SW480 (cell line): ENCODE results near the gene SPATS2.
A peak's percentile ranks its signal among the peaks of the same experiment; 100 is the strongest.
"Not testable (repeated sequence)": the region's sequence is repeated elsewhere in the genome, so short reads cannot be mapped to it uniquely, and the experiment has no call there.

Source experiments
- DNase-seq: peaks from one replicate; pipeline ENCODE4 v3.0.0-alpha.2; 2016; ENCODE audit warnings: low spot score

The SPATS2 gene

DNA sequence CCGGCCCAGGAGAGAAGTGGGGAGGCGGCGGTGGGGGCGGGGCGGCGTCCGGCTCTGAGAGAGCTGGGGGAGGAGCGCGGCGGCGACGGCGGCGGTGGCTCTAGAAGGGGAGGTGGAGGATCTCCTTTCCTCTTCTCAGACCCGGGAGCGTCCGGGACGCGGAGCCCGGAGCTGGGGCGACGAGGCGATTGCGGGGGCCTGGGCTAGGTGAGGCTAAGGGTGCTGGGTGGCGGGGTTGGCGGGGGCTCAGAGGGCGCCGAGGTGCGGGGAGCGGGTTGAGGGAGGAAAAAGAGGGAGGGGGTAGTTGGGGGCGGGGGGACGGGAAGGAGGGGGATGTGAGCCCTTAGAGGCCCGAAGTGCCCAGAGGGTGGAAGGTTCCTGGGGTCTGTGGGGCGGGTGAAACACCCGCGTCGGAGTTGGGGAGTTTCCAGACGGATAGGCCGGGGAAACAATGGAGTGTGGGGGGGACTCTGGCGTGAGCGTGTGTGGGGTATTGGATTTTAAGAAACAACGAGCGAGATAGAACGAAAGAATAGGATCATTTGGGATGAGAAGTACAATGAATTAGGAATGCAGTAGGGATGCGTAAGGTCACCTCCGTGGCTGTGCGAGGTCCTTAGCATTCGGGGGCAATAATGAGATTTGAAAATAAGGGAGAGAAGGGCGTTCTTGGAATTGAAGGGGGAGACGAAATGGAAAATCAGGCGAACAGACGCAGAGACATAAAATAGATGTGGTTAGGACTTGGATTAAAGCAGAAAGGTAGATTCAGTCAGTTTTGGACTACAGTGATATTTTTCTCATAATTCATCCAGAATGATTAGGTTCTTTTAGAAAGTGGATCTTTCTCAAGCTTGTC, at the start of gene SPATS2:
Gene SPATS2, plus strand, starts transcription at position 82 of the 859 bp plus-strand sequence. CDS start 93,551 bp downstream, outside the sequence.
- peak; percentile 47 for DNase-seq

DNA sequence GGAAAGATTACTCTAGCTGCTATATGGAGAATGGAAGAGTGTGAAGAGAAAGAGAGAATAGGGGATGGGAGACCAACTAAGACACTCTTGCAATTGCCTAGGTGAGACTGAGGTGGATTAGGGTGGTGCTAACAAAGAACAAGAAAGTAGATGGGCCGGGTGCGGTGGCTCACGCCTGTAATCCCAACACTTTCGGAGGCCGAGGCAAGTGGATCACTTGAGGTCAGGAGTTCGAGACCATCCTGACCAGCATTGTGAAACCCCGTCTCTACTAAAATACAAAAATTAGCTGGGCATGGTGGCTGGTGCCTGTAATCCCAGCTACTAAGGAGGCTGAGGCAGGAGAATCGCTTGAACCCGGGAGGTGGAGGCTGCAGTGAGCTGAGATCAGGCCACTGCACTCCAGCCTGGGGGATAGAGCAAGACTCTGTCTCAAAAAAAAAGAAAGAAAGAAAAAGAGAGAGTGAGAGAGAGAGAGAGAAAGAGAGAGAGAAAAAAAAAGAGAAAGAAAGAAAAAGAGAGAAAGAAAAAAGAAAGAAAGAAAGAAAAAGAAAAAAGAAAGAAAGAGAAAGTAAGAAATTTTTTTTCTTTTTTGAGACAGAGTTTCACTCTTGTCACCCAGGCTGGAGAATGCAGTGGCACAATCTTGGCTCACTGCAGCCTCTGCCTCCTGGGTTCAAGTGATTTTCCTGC, 46.7 kb upstream of the SPATS2 start:
- DNase-seq = not testable (repeated sequence)

DNA sequence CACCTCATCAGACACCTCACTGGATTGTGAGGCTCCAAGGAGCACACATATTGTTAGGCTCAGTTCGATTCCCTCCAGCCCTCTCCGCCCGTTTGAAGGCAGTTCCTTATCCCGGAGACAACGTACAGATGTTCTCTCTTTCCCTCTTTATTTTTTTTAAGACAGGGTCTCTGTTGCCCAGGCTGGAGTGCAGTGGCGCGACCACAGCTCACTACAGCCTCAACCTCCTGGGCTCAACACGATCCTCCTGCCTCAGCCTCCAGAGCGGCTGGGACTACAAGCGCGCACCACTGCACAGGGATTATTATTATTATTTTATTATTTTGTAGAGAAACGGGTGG, 44.9 kb upstream of the SPATS2 start:
- no peak for DNase-seq

GRCh38 chr12:49322708-49323523, 44.3 kb upstream of the SPATS2 start, which contains the start of gene TROAP:
TSS of gene TROAP (plus strand) at chr12:49323255. CDS start at chr12:49323609, 354 bp downstream.
- DNase-seq = peak; percentile 97

GRCh38 chr12:49323524-49324097, 43.7 kb upstream of the SPATS2 start:
- no peak for DNase-seq

DNA sequence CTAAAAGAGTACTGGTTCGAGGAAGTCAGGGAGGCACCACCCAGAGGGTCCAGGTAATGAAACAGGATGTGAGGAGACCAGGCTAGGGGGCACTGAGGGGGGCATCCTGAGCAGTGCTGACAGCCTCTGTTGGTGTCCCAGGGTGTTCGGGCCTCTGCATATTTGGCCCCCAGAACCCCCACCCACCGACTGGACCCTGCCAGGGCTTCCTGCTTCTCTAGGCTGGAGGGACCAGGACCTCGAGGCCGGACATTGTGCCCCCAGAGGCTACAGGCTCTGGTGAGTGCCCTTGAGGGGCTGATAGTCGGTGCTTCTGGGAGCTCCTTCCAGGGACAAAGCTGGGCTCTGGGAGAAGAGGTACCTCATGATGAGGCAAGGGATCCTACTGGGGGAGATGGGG, 41.7 kb upstream of the SPATS2 start:
- no peak for DNase-seq

DNA sequence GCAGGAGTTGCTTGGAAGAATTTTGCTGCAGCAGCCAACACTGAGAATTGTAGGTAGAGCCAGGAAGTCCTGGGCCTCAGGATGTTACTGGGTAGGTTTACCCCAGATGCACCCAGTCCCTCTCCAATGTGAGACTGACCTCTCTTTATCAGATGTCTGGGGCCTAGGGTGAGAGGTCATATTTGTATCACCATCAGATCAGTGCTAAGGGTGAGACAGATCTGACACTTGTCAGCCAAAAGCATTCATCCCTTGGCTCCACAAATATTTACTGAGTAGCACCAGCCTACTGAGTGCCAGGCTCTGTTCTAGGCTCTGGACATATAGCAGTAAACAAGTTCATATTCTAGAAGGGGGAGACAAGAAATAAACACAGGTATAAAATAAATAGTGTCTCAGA, 39.9 kb upstream of the SPATS2 start:
- DNase-seq = no peak

DNA sequence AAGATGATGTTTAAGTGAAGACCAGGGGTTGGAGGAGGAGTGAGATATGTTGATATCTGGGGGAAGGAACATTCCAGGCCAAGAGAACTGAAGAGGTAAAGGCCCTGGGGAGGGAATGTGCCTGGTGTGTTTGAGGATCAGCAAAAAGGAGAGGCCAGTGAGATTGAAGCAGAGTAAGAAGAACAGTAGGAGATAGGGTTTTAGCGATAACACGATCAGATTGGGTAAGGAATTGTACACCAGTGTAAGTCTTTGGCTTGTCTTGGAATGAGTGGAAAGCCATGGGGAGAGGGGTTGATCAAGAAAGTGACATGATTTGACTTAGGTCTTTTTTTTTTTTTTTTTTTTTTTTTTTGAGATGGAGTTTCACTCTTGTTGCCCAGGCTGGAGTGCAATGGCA, 39.4 kb upstream of the SPATS2 start:
- DNase-seq = no peak

GRCh38 chr12:49328816-49329215, 38.4 kb upstream of the SPATS2 start:
- DNase-seq = no peak

GRCh38 chr12:49330032-49330619, 37.1 kb upstream of the SPATS2 start:
- DNase-seq = no peak

- no peak for DNase-seq
Observed at GRCh38 chr12:49330631-49331379, 36.5 kb upstream of the SPATS2 start.

- peak; percentile 77 for DNase-seq
Observed at GRCh38 chr12:49331380-49332222, 35.7 kb upstream of the SPATS2 start.

GRCh38 chr12:49332441-49332861, 34.8 kb upstream of the SPATS2 start:
- no peak for DNase-seq

DNA sequence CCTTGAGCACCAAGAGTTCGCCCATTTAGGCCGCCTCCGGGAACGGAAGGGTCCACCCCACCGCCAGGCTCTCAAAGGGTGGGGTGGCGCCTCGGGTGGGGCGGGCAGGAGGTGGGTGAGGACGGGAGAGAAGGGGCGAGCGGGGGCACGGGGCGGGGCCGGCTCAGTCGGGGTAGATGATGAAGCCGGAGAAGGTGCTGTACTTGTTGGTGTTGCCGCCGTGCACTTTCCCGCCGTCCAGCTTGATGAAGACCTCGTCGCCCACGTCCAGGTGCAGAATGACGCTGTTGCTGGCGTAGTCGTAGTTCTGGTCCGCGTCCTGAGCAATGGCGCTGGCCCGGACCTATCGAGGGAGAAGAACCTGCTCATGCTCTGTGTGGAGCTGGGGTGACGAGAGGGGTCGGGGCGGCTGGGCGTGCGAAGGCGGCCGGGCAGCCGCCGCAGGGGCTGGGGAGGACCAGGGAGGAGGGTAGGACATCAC, 34.3 kb upstream of the SPATS2 start:
- DNase-seq = no peak

DNA sequence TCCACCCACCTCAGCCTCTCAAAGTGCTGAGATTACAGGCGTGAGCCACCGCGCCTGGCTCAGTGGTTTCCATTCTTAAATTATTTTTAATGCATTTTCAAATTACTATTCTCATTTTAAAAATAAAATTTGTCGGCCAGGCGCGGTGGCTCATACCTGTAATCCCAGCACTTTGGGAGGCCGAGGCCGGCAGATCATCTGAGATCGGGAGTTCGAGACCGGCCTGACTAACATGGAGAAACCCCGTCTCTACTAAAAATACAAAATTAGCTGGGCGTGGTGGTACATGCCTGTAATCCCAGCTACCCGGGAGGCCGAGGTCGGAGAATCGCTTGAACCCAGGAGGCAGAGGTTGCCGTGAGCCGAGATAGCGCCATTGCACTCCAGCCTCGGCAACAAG, 33.5 kb upstream of the SPATS2 start:
- not testable (repeated sequence) for DNase-seq

DNA sequence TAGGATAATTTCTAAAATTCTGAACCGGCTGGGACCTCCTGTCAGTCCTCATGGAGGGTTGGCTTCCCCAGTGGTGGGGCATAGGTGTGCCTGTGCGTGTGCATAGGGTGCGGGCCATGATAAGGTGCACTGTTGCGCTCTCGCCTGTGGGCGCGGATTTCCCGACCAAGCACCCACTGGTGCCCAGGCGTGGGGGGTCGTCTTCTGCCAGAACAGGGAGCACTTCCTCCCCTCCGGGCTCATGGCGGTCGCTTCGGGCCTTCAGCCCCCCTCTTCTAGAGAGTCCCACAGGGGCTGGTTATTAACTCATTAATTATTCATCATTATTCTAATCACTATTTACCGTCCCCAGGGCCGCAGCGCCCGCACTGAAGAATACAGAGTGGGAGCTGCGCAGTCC, 33.0 kb upstream of the SPATS2 start:
- no peak for DNase-seq

- DNase-seq = no peak
Observed at GRCh38 chr12:49334681-49335080, 32.6 kb upstream of the SPATS2 start.

DNA sequence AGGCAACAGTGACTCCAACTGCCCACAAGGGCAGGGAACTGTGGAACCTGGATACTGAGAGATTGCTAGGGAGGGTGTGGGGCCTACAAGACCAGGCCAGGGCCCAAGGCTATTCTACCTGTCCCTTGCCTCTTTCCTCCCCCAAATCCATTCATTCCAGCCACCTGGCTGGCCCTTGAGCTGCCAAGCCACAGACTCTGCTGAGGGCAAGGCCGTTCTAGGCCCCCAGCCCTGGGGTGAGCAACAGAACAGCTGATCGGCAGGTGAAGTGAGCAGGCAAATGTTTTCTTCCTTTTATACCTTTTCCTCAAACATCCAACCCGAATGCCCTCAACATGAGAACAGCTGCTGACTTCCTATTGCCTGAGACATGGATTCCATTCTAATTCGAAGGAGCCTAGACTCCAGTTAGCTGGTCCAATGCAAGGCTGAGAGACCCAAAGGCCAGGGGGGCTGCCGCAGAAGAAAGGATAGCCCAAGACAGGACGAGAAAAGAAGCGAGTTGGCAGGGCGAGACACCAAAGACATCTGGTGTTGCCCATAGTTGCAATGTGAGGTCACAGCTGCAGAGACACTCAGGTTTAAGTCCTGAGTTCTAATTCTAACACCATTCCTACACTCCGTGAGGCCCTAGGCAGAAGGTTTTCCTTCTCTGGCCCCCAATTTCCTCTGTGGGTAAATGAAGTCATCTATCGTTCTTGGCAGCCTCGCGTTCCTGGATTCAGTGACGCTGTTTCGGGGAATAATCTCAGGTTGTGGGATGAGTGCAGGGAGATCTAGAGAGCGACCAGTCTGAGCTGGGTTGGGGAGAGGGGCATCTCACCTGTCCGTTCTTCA, 31.9 kb upstream of the SPATS2 start:
- DNase-seq = no peak
